GM12878 (cell line): ENCODE results near the gene CDK17. TPM values are rescaled to one million over a fixed set of nuclear protein-coding genes. Genes with fewer than 3 reads are reported as not detected.

Source experiments
- ATAC-seq: fragments of 200-7000 bp; cut with Tn5 transposase; 3 replicates; pipeline ENCODE4 v1.9.1; 2020; ENCODE audit warnings: mild to moderate bottlenecking, moderate library complexity
- BruUV-seq: library from RNA; stranded (reverse); fragments of 400-500 nt; replicated peaks from 2 replicates; lab custom pipeline; 2021; lab: Mats Ljungman, UMichigan
- CTCF ChIA-PET: fragments of 300-600 bp; sonication (Branson Sonifier 250); formaldehyde crosslinking; extraction: SDS; loops from one replicate; lab custom pipeline; 2021; ENCODE audit warnings: inconsistent platforms; lab: Yijun Ruan, JAX
- POLR2A ChIA-PET: fragments of 350-600 bp; formaldehyde crosslinking; extraction: SDS; loops from one replicate; lab custom pipeline; 2021; ENCODE audit warnings: inconsistent platforms; lab: Charles Lee
- RAD21 ChIA-PET: fragments of 300-600 bp; sonication (Branson Sonifier 250); formaldehyde crosslinking; loops from one replicate; lab custom pipeline; 2023; ENCODE audit warnings: antibody characterized with exemption; ENCODE audit not compliant: unreplicated experiment; lab: Charles Lee
- SMC1A ChIA-PET: fragments of 300-600 bp; sonication (Branson Sonifier 250); formaldehyde crosslinking; loops from one replicate; lab custom pipeline; 2023; ENCODE audit not compliant: unreplicated experiment, uncharacterized antibody; lab: Charles Lee
- DNase-seq: peaks from one replicate; pipeline ENCODE4 v3.0.0-alpha.2; 2011; ENCODE audit warnings: low read depth, low spot score
- FAIRE-seq: peaks from 3 replicates; lab custom pipeline; 2011; peaks lifted over from hg19 to GRCh38; lab: Jason Lieb, UNC
- H2AFZ ChIP-seq: 2 replicates; pipeline ENCODE4 v1.6.0; 2011; ENCODE audit warnings: low read depth, low read length, control low read depth; ENCODE audit not compliant: control insufficient read depth
- H3K27ac ChIP-seq: 2 replicates; pipeline ENCODE4 v1.5.1; 2011; ENCODE audit warnings: control low read depth; ENCODE audit not compliant: control insufficient read depth, insufficient read depth
- H3K27me3 ChIP-seq, 2 experiments: replicated peaks in 1 of 2; 2 replicates each; pipeline versions ENCODE4 v1.6.0 to v1.6.1; 2011; ENCODE audit warnings: low read length in 1 of 2; ENCODE audit not compliant: control insufficient read depth in 2 of 2, insufficient read depth in 2 of 2
- H3K36me3 ChIP-seq, 2 experiments: 2 replicates each; pipeline ENCODE4 v1.5.1; 2011; ENCODE audit warnings: low read length in 1 of 2; ENCODE audit not compliant: control insufficient read depth in 2 of 2, insufficient read depth in 2 of 2
- H3K4me1 ChIP-seq: 2 replicates; pipeline ENCODE4 v1.6.1; 2011; ENCODE audit warnings: mild to moderate bottlenecking, low read length, moderate library complexity, mixed read lengths; ENCODE audit not compliant: control insufficient read depth, insufficient read depth
- H3K4me2 ChIP-seq: 2 replicates; pipeline ENCODE4 v1.6.0; 2011; ENCODE audit warnings: control low read depth; ENCODE audit not compliant: control insufficient read depth, insufficient read depth
- H3K4me3 ChIP-seq: fragments of 200-600 bp; sonication (generic); 2 replicates; pipeline ENCODE4 v1.5.1; 2016
- H3K79me2 ChIP-seq: 2 replicates; pipeline ENCODE4 v1.6.0; 2011; ENCODE audit warnings: low read length; ENCODE audit not compliant: control insufficient read depth, insufficient read depth
- H3K9ac ChIP-seq: 2 replicates; pipeline ENCODE4 v1.8.0; 2011; ENCODE audit warnings: low read length, control low read depth, mixed read lengths; ENCODE audit not compliant: control insufficient read depth, insufficient read depth
- H3K9me3 ChIP-seq: replicated peaks from 3 replicates; pipeline ENCODE4 v1.5.1; 2011; ENCODE audit warnings: mild to moderate bottlenecking, low read length; ENCODE audit not compliant: control insufficient read depth, insufficient read depth
- H4K20me1 ChIP-seq: 2 replicates; pipeline ENCODE4 v1.6.0; 2011; ENCODE audit not compliant: control insufficient read depth, insufficient read depth
- CEBPZ ChIP-seq: fragments of 150-350 bp; IDR thresholded peaks from 2 replicates; pipeline ENCODE4 v1.6.1; 2016; ENCODE audit warnings: low read depth, low read length
- IRF3 ChIP-seq: fragments of 450-650 bp; IDR thresholded peaks from 2 replicates; pipeline ENCODE4 v1.6.1; 2014; ENCODE audit warnings: mild to moderate bottlenecking
- MAX ChIP-seq: IDR thresholded peaks from 2 replicates; pipeline ENCODE4 v1.6.1; 2012; ENCODE audit warnings: low read depth, low read length, improper control_type of control experiment
- MYB ChIP-seq: fragments of 150-350 bp; IDR thresholded peaks from 2 replicates; pipeline ENCODE4 v1.6.1; 2014; ENCODE audit warnings: mild to moderate bottlenecking, low read depth, low read length, borderline replicate concordance
- NKRF ChIP-seq: fragments of 450-650 bp; conservative IDR thresholded peaks from 2 replicates; pipeline ENCODE4 v1.6.1; 2017; ENCODE audit warnings: mild to moderate bottlenecking, moderate library complexity
- WGBS: methylation state at CpG from one replicate; pipeline ENCODE4 v1.1.6; 2016; ENCODE audit warnings: low lambda C conversion rate; ENCODE audit not compliant: insufficient replicate concordance, insufficient coverage; ENCODE audit errors: missing lambda C conversion rate; 5-methylcytosine and 5-hydroxymethylcytosine counted together
- in situ Hi-C: fragments of 300-500 bp; cut with MboI; formaldehyde crosslinking; loops from 9 replicates; pipeline ENCODE4 v1.14.3; 2018; ENCODE audit warnings: mixed read lengths
- intact Hi-C: fragments of 100-400 bp; cut with micrococcal nuclease; formaldehyde crosslinking; loops from one replicate; pipeline ENCODE4 v1.14.2; 2022; ENCODE audit not compliant: unreplicated experiment
- polyA plus RNA-seq, 11 experiments: library from polyadenylated mRNA; depleted of rRNA in 4 of 11; unstranded in 6 of 11; stranded (reverse) in 5 of 11; fragments of >200 nt; fragmentation: Nextera tagmentation in 4 of 11; fragmentation: Illumina TruSeq in 1 of 11; extraction: Ambion mirVana in 4 of 11; extraction: Trizol in 1 of 11; gene quantifications; 1 replicate in 1 of 11; 2 replicates in 10 of 11; pipeline versions ENCODE4 v1.2.1 to v1.2.3, GENCODE V29; 2011 to 2016; ENCODE audit warnings: inconsistent platforms in 2 of 11, missing spikeins in 2 of 11, low read depth in 1 of 11
- total RNA-seq, 4 experiments: library from RNA; depleted of rRNA in 3 of 4; stranded (reverse); fragments of >200 nt in 3 of 4; fragmentation: Illumina TruSeq in 1 of 4; extraction: Trizol in 1 of 4; gene quantifications; 2 replicates each; pipeline versions ENCODE4 v1.2.1 to v1.2.3, GENCODE V29; 2013 to 2021

The CDK17 gene
- total and polyA plus RNA-seq, 10 of the 15 experiments (the other 5 are each of a cell fraction or from before 2014, with no cell fraction given), result 5.6 to 45.6 (median 18.3) TPM

GRCh38 chr12:96242597-96242996 lies 157.6 kb downstream of the CDK17 start:
- no peak overlapping the region for H3K4me2 ChIP-seq
- ChIA-PET CTCF (no interaction called here), POLR2A (no interaction called here), RAD21 (interaction anchor here (0.7 to 1.1 kb wide), 3 partner anchors 27 to 275 kb away, joined by 3 to 4 read pairs (median 3); partner anchors contain the start of gene LTA4H), SMC1A (no interaction called here)
- H3K9ac ChIP-seq, result no peak overlapping the region
- 69% methylated on average over 12 of the region's 12 CpGs for WGBS
- TF ChIP-seq MYB, result no peak
- H3K27me3 ChIP-seq, result no peaks in the 10 kb centered on the region
- FAIRE-seq (no peak), DNase-seq (no peak), ATAC-seq (no peak)
- no peak overlapping the region for H3K4me3 ChIP-seq
- peaks cover 0 to 5% of the 10 kb centered on the region in 2 experiments; a peak in 2 of 4 replicates for H3K36me3 ChIP-seq
- H3K27ac ChIP-seq, result no peak overlapping the region
- no peak overlapping the region for H2AFZ ChIP-seq
- H3K9me3 ChIP-seq, result no peaks in the 10 kb centered on the region
- in situ Hi-C loops (no loop called here), intact Hi-C loops (no loop called here)
- H3K4me1 ChIP-seq, result no peaks in the 10 kb centered on the region
- H3K79me2 ChIP-seq, result no peaks in the 10 kb centered on the region
- no TSS peak for BruUV-seq
- no peaks in the 10 kb centered on the region for H4K20me1 ChIP-seq

GRCh38 chr12:96241846-96242256 lies 158.4 kb downstream of the CDK17 start:
- H3K9ac ChIP-seq, result no peak overlapping the region
- POLR2A ChIA-PET, result no interaction called here
- ATAC-seq, result no peak
- SMC1A ChIA-PET, result no interaction called here
- H3K27me3 ChIP-seq, result no peaks in the 10 kb centered on the region
- DNase-seq, result no peak
- RAD21 ChIA-PET, result interaction anchor here (1.1 kb wide), 1 partner anchor 275 kb away, joined by 3 read pairs; no protein-coding TSS in a partner anchor
- intact Hi-C loops, result no loop called here
- in situ Hi-C loops, result no loop called here
- CTCF ChIA-PET, result no interaction called here
- no peaks in the 10 kb centered on the region for H3K9me3 ChIP-seq
- BruUV-seq, result no TSS peak
- no peak overlapping the region for H3K27ac ChIP-seq
- no peaks in the 10 kb centered on the region; a peak in 1 of 4 replicates for H3K36me3 ChIP-seq
- H3K4me3 ChIP-seq, result no peak overlapping the region
- H4K20me1 ChIP-seq, result no peaks in the 10 kb centered on the region
- no peak for FAIRE-seq
- H3K4me2 ChIP-seq, result no peak overlapping the region
- no peak overlapping the region for H2AFZ ChIP-seq
- no peaks in the 10 kb centered on the region for H3K79me2 ChIP-seq
- H3K4me1 ChIP-seq, result no peaks in the 10 kb centered on the region
- WGBS, result 72% methylated on average over 9 of the region's 9 CpGs
- no peak for TF ChIP-seq IRF3
- TF ChIP-seq MAX, result no peak
- TF ChIP-seq NKRF, result no peak
- TF ChIP-seq CEBPZ, result no peak
